D721Med (cell line): ENCODE data around the gene PRR20G.

Experiments
- DNase-seq: peaks from one replicate; pipeline ENCODE4 v3.0.0; 2011; ENCODE audit warnings: low spot score; ENCODE audit not compliant: insufficient read length
- FAIRE-seq: peaks from 2 replicates; lab custom pipeline; 2011; peaks lifted over from hg19 to GRCh38; lab: Jason Lieb, UNC
- TF ChIP-seq, protein P1 (sequence below): IDR thresholded peaks from 2 replicates; pipeline ENCODE4 v1.5.1; 2012; ENCODE audit warnings: mild to moderate bottlenecking, control low read depth; ENCODE audit not compliant: insufficient read depth; ENCODE audit errors: missing control alignments

Gene PRR20G

DNA sequence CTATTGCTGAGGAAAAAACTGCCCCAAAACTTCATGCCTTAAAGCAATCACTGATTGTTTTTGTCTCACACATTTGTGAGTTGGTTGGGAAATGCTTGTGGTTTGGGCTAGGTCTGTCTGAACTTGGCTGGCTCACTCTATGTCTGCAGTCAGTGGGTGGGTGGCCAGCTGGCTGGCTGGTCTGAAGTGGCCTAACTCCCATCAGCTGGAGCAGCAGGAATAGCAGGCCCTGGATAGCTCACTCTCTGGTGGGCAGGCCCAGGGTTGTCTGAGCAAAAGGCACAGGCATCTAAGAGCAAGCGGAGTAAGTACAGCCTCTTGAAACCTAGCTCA is 37.7 kb upstream of the PRR20G start:
- DNase-seq = no peak
- no peak for FAIRE-seq
- TF ChIP-seq, protein P1, sequence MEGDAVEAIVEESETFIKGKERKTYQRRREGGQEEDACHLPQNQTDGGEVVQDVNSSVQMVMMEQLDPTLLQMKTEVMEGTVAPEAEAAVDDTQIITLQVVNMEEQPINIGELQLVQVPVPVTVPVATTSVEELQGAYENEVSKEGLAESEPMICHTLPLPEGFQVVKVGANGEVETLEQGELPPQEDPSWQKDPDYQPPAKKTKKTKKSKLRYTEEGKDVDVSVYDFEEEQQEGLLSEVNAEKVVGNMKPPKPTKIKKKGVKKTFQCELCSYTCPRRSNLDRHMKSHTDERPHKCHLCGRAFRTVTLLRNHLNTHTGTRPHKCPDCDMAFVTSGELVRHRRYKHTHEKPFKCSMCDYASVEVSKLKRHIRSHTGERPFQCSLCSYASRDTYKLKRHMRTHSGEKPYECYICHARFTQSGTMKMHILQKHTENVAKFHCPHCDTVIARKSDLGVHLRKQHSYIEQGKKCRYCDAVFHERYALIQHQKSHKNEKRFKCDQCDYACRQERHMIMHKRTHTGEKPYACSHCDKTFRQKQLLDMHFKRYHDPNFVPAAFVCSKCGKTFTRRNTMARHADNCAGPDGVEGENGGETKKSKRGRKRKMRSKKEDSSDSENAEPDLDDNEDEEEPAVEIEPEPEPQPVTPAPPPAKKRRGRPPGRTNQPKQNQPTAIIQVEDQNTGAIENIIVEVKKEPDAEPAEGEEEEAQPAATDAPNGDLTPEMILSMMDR = no peak

- DNase-seq = no peak
- FAIRE-seq = no peak
- TF ChIP-seq, protein P1 = no peak
Observed at GRCh38 chr3:127324913-127325628, 37.2 kb upstream of the PRR20G start.

DNA sequence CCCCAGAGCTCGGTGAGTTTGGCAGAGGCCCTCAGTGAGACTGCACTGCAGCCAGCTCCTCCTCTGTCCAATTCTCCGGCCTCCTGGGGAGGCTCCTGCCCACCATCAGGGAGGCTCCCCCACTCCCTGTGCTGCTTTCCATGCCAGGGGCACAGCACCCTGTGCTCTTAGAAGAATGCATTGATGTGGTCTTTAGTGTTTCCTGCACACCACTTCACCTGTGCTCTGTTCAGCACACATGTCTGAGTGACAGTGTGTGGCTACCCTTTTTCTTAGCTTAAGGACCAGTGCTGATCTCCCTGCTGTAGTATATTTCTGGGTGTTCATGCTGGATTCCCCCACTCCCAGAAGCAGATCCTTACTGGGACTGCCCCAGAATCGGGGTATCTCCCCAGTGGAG is 36.2 kb upstream of the PRR20G start:
- TF ChIP-seq, protein P1 = no peak
- no peak for FAIRE-seq

DNA sequence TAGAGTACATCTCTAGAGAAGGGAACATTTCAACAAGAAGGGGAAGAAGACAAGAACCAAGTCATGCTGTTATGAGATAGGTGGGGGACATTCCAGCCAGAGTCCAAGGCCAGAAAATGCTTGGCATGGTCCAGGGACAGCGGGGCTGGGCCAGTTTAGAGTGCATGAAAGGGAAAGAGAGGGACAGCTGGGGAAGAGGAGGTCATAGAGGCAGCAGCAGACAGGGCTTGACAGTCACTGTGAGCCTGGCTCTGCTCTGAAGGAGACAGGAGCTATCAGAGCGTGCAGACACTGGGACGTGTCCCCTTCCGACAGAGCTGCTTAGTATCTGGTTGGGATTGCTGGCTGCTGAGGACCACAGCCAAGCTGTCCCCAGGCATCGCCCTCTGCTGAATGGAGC is 35.7 kb upstream of the PRR20G start:
- no peak for DNase-seq
- TF ChIP-seq, protein P1 = no peak
- no peak for FAIRE-seq

More for the DNA sequence above, 36.2 kb upstream of the PRR20G start:
- no peak for DNase-seq

DNA sequence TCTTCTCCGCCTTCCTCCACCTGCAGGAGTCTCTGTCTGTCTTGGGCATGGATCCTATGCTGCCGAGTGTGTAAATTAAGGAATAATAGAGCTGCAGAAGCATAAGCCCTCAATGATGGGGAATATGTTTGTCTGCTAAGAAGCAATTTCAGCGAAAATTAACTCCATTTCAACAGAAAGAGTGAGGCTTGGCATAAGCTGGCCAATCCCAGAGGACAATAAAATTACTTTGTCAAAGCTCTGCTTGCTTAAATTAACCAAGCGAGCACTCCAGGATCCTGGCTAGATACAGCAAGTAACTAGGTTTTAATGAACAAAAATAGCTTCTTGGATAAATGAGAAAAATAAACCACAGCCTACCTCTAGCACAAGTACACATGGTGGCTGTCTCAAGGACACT is 33.5 kb upstream of the PRR20G start:
- TF ChIP-seq, protein P1 = no peak
- DNase-seq = no peak
- no peak for FAIRE-seq

DNA sequence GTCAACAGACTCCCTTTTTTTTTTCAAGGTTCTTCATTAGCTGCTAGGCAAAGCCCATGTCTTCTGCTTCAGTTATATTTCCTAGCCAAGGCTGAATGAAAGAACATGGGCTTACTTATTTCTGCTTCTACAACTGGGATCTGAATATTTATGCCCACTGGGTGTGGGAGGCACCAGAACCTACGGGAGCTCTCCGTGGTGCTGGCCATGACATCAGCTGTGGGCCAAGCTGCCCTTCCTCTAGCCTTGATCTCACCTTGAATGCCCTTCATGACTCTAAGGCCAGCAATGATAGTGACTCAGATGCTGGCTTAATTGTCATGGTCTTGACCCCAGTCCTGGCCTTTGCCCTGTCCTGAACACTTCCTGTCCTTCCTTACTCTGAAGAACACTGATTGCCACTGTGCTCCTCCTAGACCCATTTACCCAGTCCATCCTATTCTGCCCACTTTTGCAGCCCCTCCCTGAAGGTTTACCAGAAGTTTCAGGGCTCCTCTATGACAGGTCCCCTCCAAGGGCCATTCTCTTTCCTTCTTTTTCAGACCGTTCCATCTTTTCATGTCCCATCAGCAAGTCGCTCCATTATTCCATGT is 32.8 kb upstream of the PRR20G start:
- no peak for FAIRE-seq
- TF ChIP-seq, protein P1 = no peak
- no peak for DNase-seq

DNA sequence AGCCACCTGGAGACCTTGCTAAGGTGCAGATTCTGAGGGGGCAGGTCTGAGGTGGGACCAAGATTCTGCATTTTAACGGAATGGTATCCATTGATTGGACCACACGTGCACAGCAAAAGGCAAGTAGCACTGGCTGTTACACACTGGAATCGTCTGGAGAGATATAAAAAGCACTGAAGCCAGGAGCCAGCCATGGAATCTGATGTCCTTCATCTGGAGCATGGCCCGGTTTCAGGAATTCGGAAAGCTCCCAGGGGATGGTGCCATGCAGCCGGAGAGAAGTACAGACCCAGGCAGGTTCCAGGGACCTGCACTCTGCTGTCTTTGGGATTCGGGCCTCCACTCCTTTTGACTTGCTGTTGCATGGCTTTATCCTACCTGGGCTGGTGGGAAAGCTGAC is 28.8 kb upstream of the PRR20G start:
- TF ChIP-seq, protein P1 = no peak
- no peak for DNase-seq
- FAIRE-seq = no peak
